Activated T-helper 2 cell treated with anti-CD3 and anti-CD28 coated beads, Interferon-gamma antibody, Interleukin-2, Interleukin-4, amounts not matched to agents 10 μg/mL and 5 μg/mL and 100 μg/mL, durations not matched to agents 14 hours and 24 hours and 36 hours (primary cell): ENCODE measurements around the gene SEMA7A. TPM values are rescaled to one million over a fixed set of nuclear protein-coding genes. Genes with fewer than 3 reads are reported as not detected.

Experiments used
- DNase-seq: peaks from one replicate; pipeline ENCODE4 v3.0.0; 2021; ENCODE audit warnings: low spot score
- H3K27ac Mint-ChIP-seq: one replicate; pipeline ENCODE4 v1.8.0; 2021; ENCODE audit warnings: mixed read lengths
- H3K27me3 Mint-ChIP-seq: one replicate; pipeline ENCODE4 v1.8.0; 2021; ENCODE audit warnings: low read depth, mixed read lengths
- H3K36me3 Mint-ChIP-seq: one replicate; pipeline ENCODE4 v1.8.0; 2021; ENCODE audit warnings: low read depth, mixed read lengths
- H3K4me1 Mint-ChIP-seq: one replicate; pipeline ENCODE4 v1.8.0; 2021; ENCODE audit warnings: low read depth, mixed read lengths
- H3K4me3 Mint-ChIP-seq: one replicate; pipeline ENCODE4 v1.8.0; 2021; ENCODE audit warnings: low read depth, mild to moderate bottlenecking, moderate library complexity, mixed read lengths
- H3K9me3 Mint-ChIP-seq: one replicate; pipeline ENCODE4 v1.8.0; 2021; ENCODE audit warnings: mixed read lengths
- intact Hi-C: fragments of 100-400 bp; cut with micrococcal nuclease; formaldehyde crosslinking; loops from one replicate; pipeline ENCODE4 v1.15.1; 2023
- total RNA-seq: library from RNA; stranded (reverse); gene quantifications from 2 replicates; pipeline ENCODE4 v1.2.3, GENCODE V29; 2022

The SEMA7A gene
- total RNA-seq, 1 donor from 2014 or later: 45.9 TPM

DNA sequence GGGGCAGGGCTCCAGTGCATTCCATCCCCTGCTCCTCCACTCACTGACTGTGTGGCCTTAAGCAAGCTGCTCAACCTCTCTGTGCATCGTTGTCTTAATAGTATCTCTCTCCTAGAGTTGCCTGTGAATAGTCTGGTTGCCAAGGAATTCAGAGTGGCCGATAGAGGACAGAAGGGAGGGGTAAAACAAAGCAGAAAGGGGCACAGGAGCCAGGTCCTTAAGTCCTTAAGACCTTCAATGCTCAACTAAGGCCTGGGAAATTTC is 52.6 kb downstream of the SEMA7A start:
- no peaks in the 10 kb centered on the region for H3K36me3 Mint-ChIP-seq

DNA sequence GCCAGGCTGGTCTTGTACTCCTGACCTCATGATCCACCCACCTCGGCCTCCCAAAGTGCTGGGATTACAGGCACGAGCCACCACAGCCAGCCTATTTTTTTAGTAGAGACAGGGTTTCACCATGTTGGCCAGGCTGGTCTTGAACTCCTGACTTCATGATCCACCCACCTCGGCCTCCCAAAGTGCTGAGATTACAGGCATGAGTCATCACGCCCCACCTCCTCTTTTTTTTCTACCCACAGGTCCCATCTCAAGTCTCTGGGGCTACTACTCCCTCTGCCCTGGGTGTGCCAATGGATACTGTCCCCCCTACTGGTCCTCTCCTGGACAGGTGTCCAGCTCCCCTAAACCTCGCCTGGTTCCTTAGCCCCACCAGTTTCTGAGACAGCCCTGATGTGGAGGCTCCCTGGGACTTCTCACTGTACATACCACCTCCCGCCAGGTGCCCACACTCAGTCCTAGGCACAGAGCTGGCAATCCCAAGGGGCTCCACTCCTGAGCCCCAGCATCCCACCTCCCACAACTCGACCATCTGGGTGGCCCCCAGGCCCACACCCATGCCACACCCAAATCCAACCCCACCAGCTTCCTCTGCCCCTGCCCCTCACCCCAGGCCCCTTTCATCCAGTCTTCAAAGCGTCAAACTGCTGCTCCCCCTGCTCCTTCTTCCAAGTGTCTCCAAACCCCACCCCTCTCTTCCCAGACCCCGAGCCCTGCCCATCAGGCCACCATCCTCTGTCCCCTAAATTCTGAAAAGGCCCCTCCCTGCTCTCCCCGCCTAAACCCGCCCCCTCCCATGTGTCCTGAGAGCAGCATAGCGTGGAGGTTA is 53.2 kb downstream of the SEMA7A start:
- H3K4me3 Mint-ChIP-seq: no peak overlapping the region
- peaks cover 66% of the 10 kb centered on the region for H3K4me1 Mint-ChIP-seq
- no peaks in the 10 kb centered on the region for H3K27me3 Mint-ChIP-seq
- no peaks in the 10 kb centered on the region for H3K36me3 Mint-ChIP-seq
- DNase-seq: no peak
- intact Hi-C loops: no loop called here
- no peak overlapping the region for H3K27ac Mint-ChIP-seq
- H3K9me3 Mint-ChIP-seq: no peaks in the 10 kb centered on the region

More for the DNA sequence above, 52.6 kb downstream of the SEMA7A start:
- Mint-ChIP-seq H3K27ac (no peak overlapping the region), H3K9me3 (no peaks in the 10 kb centered on the region), H3K4me3 (no peak overlapping the region), H3K4me1 (peaks cover 67% of the 10 kb centered on the region), H3K27me3 (no peaks in the 10 kb centered on the region)
- DNase-seq: no peak
- intact Hi-C loops: no loop called here

DNA sequence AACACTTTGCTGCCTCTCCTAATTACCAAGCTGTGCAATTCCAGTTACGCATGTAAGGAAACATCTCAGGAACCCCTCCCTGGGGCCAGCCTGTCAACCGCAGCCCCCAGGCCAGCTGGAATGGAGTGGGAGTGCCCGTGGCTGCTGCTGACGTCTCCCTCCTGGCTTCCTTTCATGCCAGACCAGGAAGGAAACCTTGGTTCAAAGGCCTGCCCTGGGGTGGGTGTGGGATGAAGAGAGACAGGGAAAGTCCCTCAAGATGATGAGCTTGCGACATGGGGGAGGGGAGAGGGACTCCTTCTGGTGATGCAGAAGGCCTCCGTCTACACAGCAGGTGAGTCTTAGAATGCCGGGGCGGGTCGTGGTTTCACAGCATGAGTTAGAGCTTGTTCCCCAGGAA is 54.9 kb downstream of the SEMA7A start:
- intact Hi-C loops: no loop called here
- H3K36me3 Mint-ChIP-seq: no peaks in the 10 kb centered on the region
- DNase-seq: peak; percentile 8
- no peak overlapping the region for H3K4me3 Mint-ChIP-seq
- H3K9me3 Mint-ChIP-seq: no peaks in the 10 kb centered on the region
- no peaks in the 10 kb centered on the region for H3K27me3 Mint-ChIP-seq
- peak overlapping the region; percentile 67 for H3K27ac Mint-ChIP-seq
- H3K4me1 Mint-ChIP-seq: peaks cover 55% of the 10 kb centered on the region

DNA sequence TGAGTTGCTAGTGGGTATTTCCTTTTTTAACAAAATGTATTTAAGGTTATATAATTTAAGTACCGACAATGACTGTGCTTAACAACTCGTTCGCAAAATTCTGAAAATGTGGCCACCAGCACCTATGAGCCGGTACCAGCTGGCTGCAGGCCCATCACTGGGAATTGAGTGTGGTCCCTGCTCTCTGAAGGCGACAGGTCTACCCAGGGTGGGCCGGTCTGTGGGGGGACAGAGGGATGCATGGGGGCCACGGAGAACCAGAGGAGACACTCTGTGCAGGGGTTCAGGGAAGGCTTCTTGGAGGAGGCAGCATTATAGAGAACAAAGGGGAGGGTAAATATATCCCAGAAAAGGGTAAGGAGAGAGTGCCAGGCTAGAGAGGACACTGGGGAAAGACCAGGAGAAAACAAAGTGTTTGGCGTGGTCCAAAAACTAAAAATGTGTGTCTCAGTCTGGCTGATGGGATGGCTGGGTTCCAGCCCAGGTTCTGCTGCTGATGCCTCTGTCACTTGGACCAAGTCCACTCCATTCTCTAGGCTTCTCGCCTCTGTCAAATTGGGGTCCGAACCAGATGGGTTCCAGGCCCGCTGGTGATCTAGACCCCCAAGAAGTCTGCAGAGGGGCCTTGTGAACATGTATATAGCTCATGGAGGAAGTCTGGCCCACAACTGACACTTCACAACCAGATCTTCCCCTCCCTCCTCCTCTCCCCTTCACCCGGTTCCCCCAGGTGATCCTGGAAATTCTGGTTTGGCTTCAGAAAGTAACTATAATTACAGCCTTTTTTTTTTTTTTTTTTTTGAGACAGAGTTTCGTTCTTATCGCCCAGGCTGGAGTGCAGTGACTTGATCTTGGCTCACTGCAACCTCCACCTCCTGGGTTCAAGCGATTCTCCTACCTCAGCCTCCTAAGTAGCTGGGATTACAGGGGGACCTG is 55.7 kb downstream of the SEMA7A start:
- Mint-ChIP-seq H3K4me3 (no peak overlapping the region), H3K36me3 (no peaks in the 10 kb centered on the region), H3K27me3 (no peaks in the 10 kb centered on the region), H3K4me1 (peaks cover 53% of the 10 kb centered on the region), H3K27ac (peak overlapping the region; percentile 67), H3K9me3 (no peaks in the 10 kb centered on the region)
- DNase-seq: no peak
- intact Hi-C loops: no loop called here

DNA sequence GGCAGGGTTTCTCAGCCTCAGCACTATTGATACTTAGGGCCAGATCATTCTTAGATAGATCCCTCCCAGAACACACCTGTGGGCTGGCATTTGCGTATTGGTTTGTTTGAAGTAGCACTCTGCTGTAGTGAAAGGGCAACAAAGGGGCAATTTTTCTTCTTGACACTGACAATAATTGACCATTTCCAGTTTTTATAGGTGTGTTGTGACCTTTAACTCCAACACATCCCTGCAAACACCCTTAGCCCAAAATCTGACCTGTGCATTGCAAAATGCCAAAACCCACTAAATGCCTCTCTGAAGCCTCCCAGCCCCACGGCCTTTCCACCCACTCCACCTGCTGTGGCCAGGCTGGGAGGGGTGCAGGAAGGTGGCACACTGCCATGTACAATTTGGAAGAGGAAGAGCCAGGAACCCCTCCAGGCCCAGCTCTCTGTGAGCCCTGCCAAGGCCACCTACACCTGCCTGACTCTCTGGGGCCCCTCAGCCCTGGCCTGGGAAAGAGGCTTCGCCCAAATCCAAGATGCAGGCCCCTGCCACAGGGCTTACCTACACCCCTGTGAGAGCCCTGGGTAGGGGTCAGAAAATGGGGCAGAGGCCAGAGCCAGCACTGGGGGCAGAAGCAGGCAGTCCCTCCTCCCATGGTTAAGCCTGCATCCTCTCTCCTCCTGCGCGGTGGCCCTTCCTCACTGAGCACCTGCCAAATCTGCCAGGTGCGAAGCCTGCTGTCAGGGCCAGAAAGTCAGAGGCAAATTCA is 56.8 kb downstream of the SEMA7A start:
- intact Hi-C loops: no loop called here
- no peak for DNase-seq
- H3K27ac Mint-ChIP-seq: no peak overlapping the region
- peaks cover 4% of the 10 kb centered on the region for H3K27me3 Mint-ChIP-seq
- H3K36me3 Mint-ChIP-seq: no peaks in the 10 kb centered on the region
- peaks cover 44% of the 10 kb centered on the region for H3K4me1 Mint-ChIP-seq
- no peak overlapping the region for H3K4me3 Mint-ChIP-seq
- no peaks in the 10 kb centered on the region for H3K9me3 Mint-ChIP-seq

DNA sequence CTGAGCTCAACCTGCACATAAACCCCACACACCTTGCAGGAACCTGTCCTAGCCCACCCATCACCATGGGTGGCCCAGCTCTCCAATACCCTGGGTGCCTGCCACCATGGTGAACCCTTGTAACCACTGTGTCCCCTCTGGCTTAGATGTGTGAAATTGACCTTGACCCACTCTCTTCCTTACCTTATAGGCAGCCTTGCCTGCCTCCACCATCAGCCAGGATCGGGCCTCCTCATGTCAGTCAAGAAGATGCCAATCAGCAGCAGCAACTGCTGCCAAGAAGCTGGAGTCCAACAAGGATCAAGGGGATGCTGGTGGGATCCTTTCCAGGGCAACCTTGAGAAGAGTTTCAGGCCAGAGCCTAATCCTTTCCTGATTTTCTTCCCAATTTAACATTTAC is 57.5 kb downstream of the SEMA7A start:
- no peak for DNase-seq
- peaks cover 7% of the 10 kb centered on the region for H3K27me3 Mint-ChIP-seq
- H3K4me1 Mint-ChIP-seq: peaks cover 42% of the 10 kb centered on the region
- H3K27ac Mint-ChIP-seq: no peak overlapping the region
- H3K4me3 Mint-ChIP-seq: no peak overlapping the region
- no peaks in the 10 kb centered on the region for H3K36me3 Mint-ChIP-seq
- intact Hi-C loops: no loop called here
- no peaks in the 10 kb centered on the region for H3K9me3 Mint-ChIP-seq

DNA sequence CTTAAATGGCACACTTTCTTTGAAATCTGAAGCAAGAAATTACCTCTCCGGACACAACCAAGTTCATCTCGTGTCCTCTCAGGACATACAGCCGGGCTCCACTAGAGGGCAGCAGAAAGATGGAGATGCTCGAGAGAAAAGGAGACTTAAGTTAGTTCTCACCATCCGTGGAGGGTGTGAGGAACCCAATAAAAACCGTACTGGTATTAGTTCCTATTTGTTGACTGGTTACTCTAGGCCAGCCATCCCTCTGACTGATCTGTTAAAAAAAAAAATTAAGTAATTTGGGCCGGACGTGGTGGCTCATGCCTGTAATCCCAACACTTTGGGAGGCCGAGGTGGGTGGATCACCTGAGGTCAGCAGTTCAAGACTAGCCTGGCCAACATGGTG is 58.5 kb downstream of the SEMA7A start:
- no peak overlapping the region for H3K27ac Mint-ChIP-seq
- intact Hi-C loops: loop anchor here (1.0 to 2.0 kb wide), 4 partner anchors 63 to 394 kb away; partner anchors contain the start of gene ARID3B
- H3K9me3 Mint-ChIP-seq: no peaks in the 10 kb centered on the region
- H3K4me1 Mint-ChIP-seq: peaks cover 33% of the 10 kb centered on the region
- H3K36me3 Mint-ChIP-seq: no peaks in the 10 kb centered on the region
- peaks cover 13% of the 10 kb centered on the region for H3K27me3 Mint-ChIP-seq
- H3K4me3 Mint-ChIP-seq: peak overlapping the region; percentile 79
- peak; percentile 75 for DNase-seq

DNA sequence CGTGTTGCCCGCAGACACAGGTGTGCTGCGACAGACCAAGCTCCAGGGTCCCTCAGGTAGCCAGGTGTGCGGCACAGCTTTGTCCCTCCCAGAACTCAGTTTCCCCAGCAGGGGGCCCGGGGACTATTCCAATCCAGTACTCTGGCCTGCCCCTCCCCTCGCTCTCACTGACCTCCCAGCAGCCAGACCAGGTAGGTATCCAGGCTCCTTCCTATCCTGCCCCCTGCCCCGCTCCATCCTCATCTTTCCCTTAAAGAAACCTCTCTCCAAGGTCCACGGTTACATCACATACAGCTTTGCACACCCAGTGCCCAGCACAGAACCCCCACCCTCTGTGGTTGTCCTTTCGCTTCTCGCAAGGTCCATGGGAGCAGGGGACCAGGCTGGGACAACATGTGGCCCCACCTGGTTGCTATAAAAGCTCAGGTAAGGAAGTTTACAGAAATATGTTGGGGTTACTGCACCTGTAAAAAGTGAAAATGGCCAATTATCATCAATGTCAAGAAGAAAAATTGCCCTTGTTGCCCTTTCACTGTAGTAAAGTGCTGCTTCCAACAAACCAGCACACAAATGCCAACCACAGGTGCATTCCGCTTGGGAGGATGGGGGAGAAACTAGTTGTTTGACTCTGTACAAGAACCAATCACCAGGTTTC is 59.0 kb downstream of the SEMA7A start:
- Mint-ChIP-seq H3K27ac (no peak overlapping the region), H3K4me3 (peak overlapping the region; percentile 79), H3K9me3 (no peaks in the 10 kb centered on the region), H3K27me3 (peaks cover 17% of the 10 kb centered on the region), H3K36me3 (no peaks in the 10 kb centered on the region), H3K4me1 (peaks cover 33% of the 10 kb centered on the region)
- intact Hi-C loops: loop anchor here (1.0 to 2.0 kb wide), 6 partner anchors 64 to 395 kb away; partner anchors contain the start of genes ARID3B, CLK3 and UBL7
- DNase-seq: no peak

DNA sequence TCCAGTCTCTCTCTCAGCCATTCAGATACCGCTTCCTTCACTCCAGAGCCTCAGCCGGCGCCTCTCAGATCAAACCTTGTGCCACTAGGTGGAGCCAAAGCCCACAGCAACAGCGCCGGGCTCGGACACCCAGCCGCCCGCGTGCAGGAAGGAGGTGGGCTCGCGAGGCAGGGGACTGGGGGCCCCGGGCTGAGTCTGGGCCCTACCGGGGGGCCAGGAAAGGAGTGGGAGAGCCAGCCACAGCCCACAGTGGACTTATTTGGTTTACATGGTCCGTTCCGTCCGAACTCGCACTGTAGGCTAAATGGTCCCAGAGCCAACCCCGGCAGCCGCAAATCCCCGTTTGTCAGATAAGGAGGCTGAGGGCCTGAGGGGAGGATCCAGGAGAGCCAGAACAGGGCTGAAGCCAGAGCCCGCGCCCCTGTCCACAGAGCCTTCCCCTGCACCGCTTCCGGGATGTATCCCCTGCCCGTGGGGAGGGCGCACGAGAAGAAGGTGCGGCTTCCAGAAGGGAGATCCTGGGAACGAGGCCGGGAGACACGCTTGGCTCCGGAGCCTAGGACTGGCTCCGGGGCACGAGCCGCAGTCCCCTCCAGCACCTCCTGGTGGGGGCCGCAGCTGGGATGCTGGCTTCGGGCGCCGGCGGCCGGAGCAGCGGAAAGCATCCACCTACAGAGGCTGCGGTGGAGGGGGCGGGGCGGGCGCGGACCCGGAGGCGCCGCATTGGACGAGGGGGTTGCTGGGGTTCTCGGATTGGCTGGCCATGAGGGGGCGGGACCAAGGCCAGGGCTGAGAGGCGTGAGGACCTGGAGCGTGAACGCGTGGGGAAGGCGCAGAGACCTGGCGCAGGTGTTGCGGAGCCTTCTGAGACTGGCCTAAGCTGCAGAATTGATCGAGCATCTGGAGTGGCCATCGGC is 59.8 kb downstream of the SEMA7A start:
- peaks cover 28% of the 10 kb centered on the region for H3K4me1 Mint-ChIP-seq
- peak overlapping the region; percentile 60 for H3K27ac Mint-ChIP-seq
- intact Hi-C loops: loop anchor here (1.0 to 2.0 kb wide), 5 partner anchors 87 to 259 kb away; partner anchors contain the start of genes ARID3B, CLK3 and UBL7
- no peaks in the 10 kb centered on the region for H3K36me3 Mint-ChIP-seq
- DNase-seq: peak; percentile 91
- peak overlapping the region; percentile 79 for H3K4me3 Mint-ChIP-seq
- no peaks in the 10 kb centered on the region for H3K9me3 Mint-ChIP-seq
- peaks cover 19% of the 10 kb centered on the region for H3K27me3 Mint-ChIP-seq

DNA sequence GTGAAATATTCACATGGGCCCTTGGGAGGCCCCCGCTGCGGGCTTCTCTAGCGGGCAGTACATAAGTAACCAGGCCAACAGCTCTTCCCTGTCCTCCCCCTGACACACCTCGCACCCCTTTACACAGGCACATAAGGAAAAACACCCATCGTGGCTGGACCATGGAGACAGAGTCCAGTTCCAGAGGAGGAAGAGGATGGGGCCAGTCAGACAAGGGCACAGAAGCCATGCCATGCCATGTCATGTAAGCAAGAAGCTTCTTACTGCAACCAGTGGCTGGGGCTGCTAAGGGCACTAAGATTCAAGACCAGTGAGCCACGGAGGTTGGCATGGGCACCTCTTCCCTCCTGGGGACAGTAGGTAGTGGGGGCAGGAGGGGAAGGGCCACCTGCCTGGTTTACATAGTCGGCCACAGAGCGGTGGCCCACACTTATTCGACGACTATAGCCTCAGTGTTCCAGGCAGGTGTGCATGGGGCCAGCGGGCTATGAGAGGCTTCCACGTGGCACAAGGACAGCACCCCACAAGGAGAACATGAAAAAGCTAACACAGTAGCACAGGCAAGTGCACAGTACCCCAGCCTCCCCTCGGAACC is 60.6 kb downstream of the SEMA7A start:
- intact Hi-C loops: loop anchor here (1.0 kb wide), 1 partner anchor 116 kb away; no protein-coding TSS in a partner anchor
- Mint-ChIP-seq H3K27me3 (peaks cover 25% of the 10 kb centered on the region), H3K4me1 (peaks cover 19% of the 10 kb centered on the region), H3K4me3 (peak overlapping the region; percentile 79), H3K9me3 (no peaks in the 10 kb centered on the region), H3K27ac (no peak overlapping the region), H3K36me3 (no peaks in the 10 kb centered on the region)
- peak; percentile 8 for DNase-seq

DNA sequence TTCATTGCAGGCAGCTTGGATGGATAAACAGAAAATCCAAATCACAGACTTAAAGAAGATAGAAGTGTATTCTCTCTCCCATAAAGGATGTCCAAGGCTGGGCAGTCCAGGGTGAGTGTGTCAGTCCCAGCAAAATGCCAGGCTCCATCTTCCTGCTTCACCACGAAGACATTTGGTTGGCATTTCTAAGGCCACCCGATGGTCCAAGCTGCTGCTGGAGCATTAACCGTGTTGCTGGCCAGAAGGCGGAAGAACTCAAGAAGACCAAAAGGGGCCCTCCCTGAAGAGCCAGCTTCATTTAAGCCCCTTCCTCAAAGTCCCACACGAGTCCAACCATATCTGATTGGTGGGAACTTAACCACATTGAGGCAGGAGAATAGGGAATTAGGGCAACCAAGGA is 63.3 kb downstream of the SEMA7A start:
- Mint-ChIP-seq H3K27me3 (peaks cover 36% of the 10 kb centered on the region), H3K27ac (no peak overlapping the region), H3K36me3 (no peaks in the 10 kb centered on the region), H3K4me3 (no peak overlapping the region), H3K9me3 (no peaks in the 10 kb centered on the region), H3K4me1 (peaks cover 12% of the 10 kb centered on the region)
- intact Hi-C loops: no loop called here
- DNase-seq: no peak
